DMS153 treated with DMSO at 0.1 percent for 48 hours (cell line): ENCODE data around the gene ZNF281.
"Not testable (repeated sequence)": the region's sequence is repeated elsewhere in the genome, so short reads cannot be mapped to it uniquely, and the experiment has no call there.

Experiments
- DNase-seq: peaks from one replicate; lab custom pipeline; 2025; ENCODE audit not compliant: unreplicated experiment; lab: John Stamatoyannopoulos, UW

ZNF281 gene

GRCh38 chr1:200432586-200432985 lies 22.8 kb upstream of the ZNF281 start:
- no peak for DNase-seq

- no peak for DNase-seq
These were observed 19.4 kb upstream of the ZNF281 start for GRCh38 chr1:200429221-200429751.

GRCh38 chr1:200428482-200429205 lies 18.8 kb upstream of the ZNF281 start:
- DNase-seq = no peak

GRCh38 chr1:200427744-200428143 lies 17.9 kb upstream of the ZNF281 start:
- no peak for DNase-seq

- DNase-seq = no peak
These were observed 16.4 kb upstream of the ZNF281 start for GRCh38 chr1:200426196-200426595.

GRCh38 chr1:200423235-200423634 lies 13.4 kb upstream of the ZNF281 start:
- DNase-seq = no peak

- no peak for DNase-seq
These were observed 12.4 kb upstream of the ZNF281 start for GRCh38 chr1:200422211-200422610.

- no peak for DNase-seq
These were observed 6.2 kb upstream of the ZNF281 start for GRCh38 chr1:200415789-200416593.

- no peak for DNase-seq
These were observed 5.4 kb upstream of the ZNF281 start for GRCh38 chr1:200415227-200415626.

GRCh38 chr1:200414657-200415056 lies 4.8 kb upstream of the ZNF281 start:
- DNase-seq = no peak

- DNase-seq = not testable (repeated sequence)
These were observed 3.9 kb upstream of the ZNF281 start for GRCh38 chr1:200413766-200414165.

GRCh38 chr1:200411406-200412257 lies 1.8 kb upstream of the ZNF281 start:
- no peak for DNase-seq

GRCh38 chr1:200410566-200410878 lies 686 bp upstream of the ZNF281 start:
- peak; percentile 80 for DNase-seq

GRCh38 chr1:200409203-200409760 lies 554 bp downstream of the ZNF281 start:
- no peak for DNase-seq

GRCh38 chr1:200406161-200406797 lies 3.6 kb downstream of the ZNF281 start:
- no peak for DNase-seq

GRCh38 chr1:200405264-200405663 lies 4.6 kb downstream of the ZNF281 start:
- no peak for DNase-seq

- DNase-seq = no peak
These were observed 8.1 kb downstream of the ZNF281 start for GRCh38 chr1:200401708-200402107.

GRCh38 chr1:200401263-200401662 lies 8.6 kb downstream of the ZNF281 start:
- no peak for DNase-seq

- no peak for DNase-seq
These were observed 9.3 kb downstream of the ZNF281 start for GRCh38 chr1:200400556-200400955.

- DNase-seq = no peak
These were observed 10.0 kb downstream of the ZNF281 start for GRCh38 chr1:200399860-200400259.

- DNase-seq = no peak
These were observed 11.5 kb downstream of the ZNF281 start for GRCh38 chr1:200398373-200398772.
